WTC11 (cell line): ENCODE results near the gene PLBD2. TPM values are rescaled to one million over a fixed set of nuclear protein-coding genes. Genes with fewer than 3 reads are reported as not detected.

Source experiments
- ATAC-seq: fragments of 200-7000 bp; cut with Tn5 transposase; 2 replicates; pipeline ENCODE4 v1.10.0; 2021; ENCODE audit warnings: mild to moderate bottlenecking, moderate library complexity
- CTCF ChIA-PET: fragments of 300-600 bp; sonication (Branson Sonifier 250); formaldehyde crosslinking; loops from one replicate; lab custom pipeline; 2021; ENCODE audit warnings: antibody characterized with exemption; lab: Charles Lee
- POLR2A ChIA-PET: fragments of 350-600 bp; sonication (Branson Sonifier 250); formaldehyde crosslinking; loops from one replicate; lab custom pipeline; 2021; ENCODE audit warnings: antibody characterized with exemption; lab: Charles Lee
- DNase-seq: peaks from one replicate; pipeline ENCODE4 v3.0.0; 2021; ENCODE audit warnings: low spot score
- H3K27ac Mint-ChIP-seq: 2 replicates; pipeline ENCODE4 v1.8.0; 2021; ENCODE audit warnings: mixed read lengths
- H3K27me3 Mint-ChIP-seq: 2 replicates; pipeline ENCODE4 v1.8.0; 2021; ENCODE audit warnings: low read depth, mild to moderate bottlenecking, moderate library complexity, mixed read lengths
- H3K36me3 Mint-ChIP-seq: 2 replicates; pipeline ENCODE4 v1.8.0; 2021; ENCODE audit warnings: mixed read lengths
- H3K4me1 Mint-ChIP-seq: 2 replicates; pipeline ENCODE4 v1.8.0; 2022; ENCODE audit warnings: mixed read lengths
- H3K4me3 Mint-ChIP-seq: 2 replicates; pipeline ENCODE4 v1.8.0; 2021; ENCODE audit warnings: mild to moderate bottlenecking, moderate library complexity, mixed read lengths
- H3K9me3 Mint-ChIP-seq: 2 replicates; pipeline ENCODE4 v1.8.0; 2021; ENCODE audit warnings: mixed read lengths
- CREB1 ChIP-seq: sonication (generic); formaldehyde crosslinking; IDR thresholded peaks from 2 replicates; pipeline ENCODE4 v1.8.0; 2023; ENCODE audit warnings: mild to moderate bottlenecking, missing genetic modification reagents
- FOXK1 ChIP-seq: sonication (generic); formaldehyde crosslinking; IDR thresholded peaks from 2 replicates; pipeline ENCODE4 v1.8.0; 2022; ENCODE audit warnings: mild to moderate bottlenecking, moderate library complexity, missing genetic modification reagents
- JAZF1 ChIP-seq: fragments of 250-450 bp; sonication (Bioruptor Pico); IDR thresholded peaks from 2 replicates; pipeline ENCODE4 v1.9.0; 2021; ENCODE audit warnings: moderate library complexity, mild to moderate bottlenecking, inconsistent platforms
- JUN ChIP-seq: sonication (generic); formaldehyde crosslinking; IDR thresholded peaks from 2 replicates; pipeline ENCODE4 v1.8.0; 2023; ENCODE audit warnings: mild to moderate bottlenecking, missing genetic modification reagents
- KAT7 ChIP-seq: sonication (generic); formaldehyde crosslinking; IDR thresholded peaks from 2 replicates; pipeline ENCODE4 v1.8.1; 2023; ENCODE audit warnings: missing genetic modification reagents, mild to moderate bottlenecking, borderline replicate concordance
- NFATC4 ChIP-seq: fragments of 250-450 bp; sonication (Bioruptor Pico); IDR thresholded peaks from 2 replicates; pipeline ENCODE4 v1.9.0; 2021; ENCODE audit warnings: mild to moderate bottlenecking
- NR2C2 ChIP-seq: sonication (generic); formaldehyde crosslinking; IDR thresholded peaks from 2 replicates; pipeline ENCODE4 v1.8.0; 2022; ENCODE audit warnings: mild to moderate bottlenecking, missing genetic modification reagents
- NR3C1 ChIP-seq: sonication (generic); formaldehyde crosslinking; conservative IDR thresholded peaks from 2 replicates; pipeline ENCODE4 v1.8.1; 2023; ENCODE audit warnings: low read depth, mild to moderate bottlenecking, missing genetic modification reagents
- OVOL2 ChIP-seq: fragments of 250-450 bp; sonication (Bioruptor Pico); IDR thresholded peaks from 2 replicates; pipeline ENCODE4 v1.9.0; 2021; ENCODE audit warnings: mild to moderate bottlenecking, borderline replicate concordance
- RORB ChIP-seq: fragments of 250-450 bp; sonication (Bioruptor Pico); IDR thresholded peaks from 2 replicates; pipeline ENCODE4 v1.9.0; 2021; ENCODE audit warnings: mild to moderate bottlenecking
- SMAD3 ChIP-seq: sonication (generic); formaldehyde crosslinking; IDR thresholded peaks from 2 replicates; pipeline ENCODE4 v1.8.0; 2022; ENCODE audit warnings: missing genetic modification reagents, mild to moderate bottlenecking, borderline replicate concordance
- ZNF219 ChIP-seq: sonication (generic); formaldehyde crosslinking; IDR thresholded peaks from 2 replicates; pipeline ENCODE4 v1.8.0; 2023; ENCODE audit warnings: missing genetic modification reagents, mild to moderate bottlenecking, borderline replicate concordance
- ZNF263 ChIP-seq: sonication (generic); formaldehyde crosslinking; IDR thresholded peaks from 2 replicates; pipeline ENCODE4 v1.8.1; 2022; ENCODE audit warnings: low read depth, mild to moderate bottlenecking, moderate library complexity, missing genetic modification reagents
- total RNA-seq: library from RNA; stranded (reverse); gene quantifications from 3 replicates; pipeline ENCODE4 v1.2.3, GENCODE V29; 2021
- TF ChIP-seq, protein P1 (sequence below): sonication (generic); formaldehyde crosslinking; IDR thresholded peaks from 2 replicates; pipeline ENCODE4 v1.8.0; 2023; ENCODE audit warnings: missing genetic modification reagents, mild to moderate bottlenecking, borderline replicate concordance
- TF ChIP-seq, protein P2 (sequence below): sonication (generic); formaldehyde crosslinking; IDR thresholded peaks from 2 replicates; pipeline ENCODE4 v1.8.1; 2023; ENCODE audit warnings: mild to moderate bottlenecking, missing genetic modification reagents, borderline replicate concordance
- TF ChIP-seq, protein P3 (sequence below): sonication (generic); formaldehyde crosslinking; IDR thresholded peaks from 2 replicates; pipeline ENCODE4 v1.8.1; 2023; ENCODE audit warnings: mild to moderate bottlenecking, missing genetic modification reagents
- TF ChIP-seq, protein P4 (sequence below): sonication (generic); formaldehyde crosslinking; IDR thresholded peaks from 2 replicates; pipeline ENCODE4 v1.8.1; 2022; ENCODE audit warnings: mild to moderate bottlenecking, missing genetic modification reagents, moderate library complexity, borderline replicate concordance

PLBD2 gene
- total RNA-seq, 1 experiment from 2014 or later: 34.8 TPM

DNA sequence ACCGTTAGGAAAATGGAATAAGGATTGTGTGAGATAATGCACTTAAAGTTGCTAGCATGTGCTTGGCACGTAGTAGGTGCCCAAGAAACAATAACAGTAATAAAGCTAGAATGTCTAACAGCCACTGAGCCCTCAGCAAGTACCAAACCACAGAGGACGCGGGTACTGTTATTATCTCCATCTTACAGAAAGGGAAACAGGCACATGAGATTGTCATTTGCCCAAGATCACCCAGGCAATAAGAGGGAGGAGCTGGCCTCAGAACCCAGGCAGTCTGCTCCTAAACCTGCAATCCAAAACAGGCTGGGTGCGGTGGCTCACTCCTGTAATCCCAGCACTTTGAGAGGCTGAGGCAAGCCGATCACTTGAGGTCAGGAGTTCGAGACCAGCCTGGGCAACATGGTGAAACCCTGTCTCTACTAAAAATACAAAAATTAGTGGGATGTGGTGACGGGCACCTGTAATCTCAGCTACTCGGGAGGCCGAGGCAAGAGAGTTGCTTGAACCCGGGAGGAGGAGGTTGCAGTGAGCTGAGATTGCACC lies 50.4 kb downstream of the PLBD2 start:
- Mint-ChIP-seq H3K9me3 (no peaks in the 10 kb centered on the region), H3K4me3 (no peak overlapping the region), H3K27me3 (no peaks in the 10 kb centered on the region), H3K27ac (no peak overlapping the region), H3K4me1 (peaks cover 21% of the 10 kb centered on the region), H3K36me3 (no peaks in the 10 kb centered on the region)
- TF ChIP-seq, protein P1, sequence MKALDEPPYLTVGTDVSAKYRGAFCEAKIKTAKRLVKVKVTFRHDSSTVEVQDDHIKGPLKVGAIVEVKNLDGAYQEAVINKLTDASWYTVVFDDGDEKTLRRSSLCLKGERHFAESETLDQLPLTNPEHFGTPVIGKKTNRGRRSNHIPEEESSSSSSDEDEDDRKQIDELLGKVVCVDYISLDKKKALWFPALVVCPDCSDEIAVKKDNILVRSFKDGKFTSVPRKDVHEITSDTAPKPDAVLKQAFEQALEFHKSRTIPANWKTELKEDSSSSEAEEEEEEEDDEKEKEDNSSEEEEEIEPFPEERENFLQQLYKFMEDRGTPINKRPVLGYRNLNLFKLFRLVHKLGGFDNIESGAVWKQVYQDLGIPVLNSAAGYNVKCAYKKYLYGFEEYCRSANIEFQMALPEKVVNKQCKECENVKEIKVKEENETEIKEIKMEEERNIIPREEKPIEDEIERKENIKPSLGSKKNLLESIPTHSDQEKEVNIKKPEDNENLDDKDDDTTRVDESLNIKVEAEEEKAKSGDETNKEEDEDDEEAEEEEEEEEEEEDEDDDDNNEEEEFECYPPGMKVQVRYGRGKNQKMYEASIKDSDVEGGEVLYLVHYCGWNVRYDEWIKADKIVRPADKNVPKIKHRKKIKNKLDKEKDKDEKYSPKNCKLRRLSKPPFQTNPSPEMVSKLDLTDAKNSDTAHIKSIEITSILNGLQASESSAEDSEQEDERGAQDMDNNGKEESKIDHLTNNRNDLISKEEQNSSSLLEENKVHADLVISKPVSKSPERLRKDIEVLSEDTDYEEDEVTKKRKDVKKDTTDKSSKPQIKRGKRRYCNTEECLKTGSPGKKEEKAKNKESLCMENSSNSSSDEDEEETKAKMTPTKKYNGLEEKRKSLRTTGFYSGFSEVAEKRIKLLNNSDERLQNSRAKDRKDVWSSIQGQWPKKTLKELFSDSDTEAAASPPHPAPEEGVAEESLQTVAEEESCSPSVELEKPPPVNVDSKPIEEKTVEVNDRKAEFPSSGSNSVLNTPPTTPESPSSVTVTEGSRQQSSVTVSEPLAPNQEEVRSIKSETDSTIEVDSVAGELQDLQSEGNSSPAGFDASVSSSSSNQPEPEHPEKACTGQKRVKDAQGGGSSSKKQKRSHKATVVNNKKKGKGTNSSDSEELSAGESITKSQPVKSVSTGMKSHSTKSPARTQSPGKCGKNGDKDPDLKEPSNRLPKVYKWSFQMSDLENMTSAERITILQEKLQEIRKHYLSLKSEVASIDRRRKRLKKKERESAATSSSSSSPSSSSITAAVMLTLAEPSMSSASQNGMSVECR (CRISPR knock-in tag): no peak
- TF ChIP-seq NFATC4 (CRISPR knock-in tag) (no peak), KAT7 (CRISPR knock-in tag) (no peak), ZNF219 (CRISPR knock-in tag) (no peak), FOXK1 (CRISPR knock-in tag) (no peak), OVOL2 (no peak), NR3C1 (no peak), CREB1 (no peak), JAZF1 (CRISPR knock-in tag) (no peak), JUN (CRISPR knock-in tag) (no peak), SMAD3 (CRISPR knock-in tag) (no peak), NR2C2 (no peak), RORB (CRISPR knock-in tag) (no peak), ZNF263 (CRISPR knock-in tag) (no peak)
- TF ChIP-seq, protein P2, sequence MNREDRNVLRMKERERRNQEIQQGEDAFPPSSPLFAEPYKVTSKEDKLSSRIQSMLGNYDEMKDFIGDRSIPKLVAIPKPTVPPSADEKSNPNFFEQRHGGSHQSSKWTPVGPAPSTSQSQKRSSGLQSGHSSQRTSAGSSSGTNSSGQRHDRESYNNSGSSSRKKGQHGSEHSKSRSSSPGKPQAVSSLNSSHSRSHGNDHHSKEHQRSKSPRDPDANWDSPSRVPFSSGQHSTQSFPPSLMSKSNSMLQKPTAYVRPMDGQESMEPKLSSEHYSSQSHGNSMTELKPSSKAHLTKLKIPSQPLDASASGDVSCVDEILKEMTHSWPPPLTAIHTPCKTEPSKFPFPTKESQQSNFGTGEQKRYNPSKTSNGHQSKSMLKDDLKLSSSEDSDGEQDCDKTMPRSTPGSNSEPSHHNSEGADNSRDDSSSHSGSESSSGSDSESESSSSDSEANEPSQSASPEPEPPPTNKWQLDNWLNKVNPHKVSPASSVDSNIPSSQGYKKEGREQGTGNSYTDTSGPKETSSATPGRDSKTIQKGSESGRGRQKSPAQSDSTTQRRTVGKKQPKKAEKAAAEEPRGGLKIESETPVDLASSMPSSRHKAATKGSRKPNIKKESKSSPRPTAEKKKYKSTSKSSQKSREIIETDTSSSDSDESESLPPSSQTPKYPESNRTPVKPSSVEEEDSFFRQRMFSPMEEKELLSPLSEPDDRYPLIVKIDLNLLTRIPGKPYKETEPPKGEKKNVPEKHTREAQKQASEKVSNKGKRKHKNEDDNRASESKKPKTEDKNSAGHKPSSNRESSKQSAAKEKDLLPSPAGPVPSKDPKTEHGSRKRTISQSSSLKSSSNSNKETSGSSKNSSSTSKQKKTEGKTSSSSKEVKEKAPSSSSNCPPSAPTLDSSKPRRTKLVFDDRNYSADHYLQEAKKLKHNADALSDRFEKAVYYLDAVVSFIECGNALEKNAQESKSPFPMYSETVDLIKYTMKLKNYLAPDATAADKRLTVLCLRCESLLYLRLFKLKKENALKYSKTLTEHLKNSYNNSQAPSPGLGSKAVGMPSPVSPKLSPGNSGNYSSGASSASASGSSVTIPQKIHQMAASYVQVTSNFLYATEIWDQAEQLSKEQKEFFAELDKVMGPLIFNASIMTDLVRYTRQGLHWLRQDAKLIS: no peak
- TF ChIP-seq, protein P3, sequence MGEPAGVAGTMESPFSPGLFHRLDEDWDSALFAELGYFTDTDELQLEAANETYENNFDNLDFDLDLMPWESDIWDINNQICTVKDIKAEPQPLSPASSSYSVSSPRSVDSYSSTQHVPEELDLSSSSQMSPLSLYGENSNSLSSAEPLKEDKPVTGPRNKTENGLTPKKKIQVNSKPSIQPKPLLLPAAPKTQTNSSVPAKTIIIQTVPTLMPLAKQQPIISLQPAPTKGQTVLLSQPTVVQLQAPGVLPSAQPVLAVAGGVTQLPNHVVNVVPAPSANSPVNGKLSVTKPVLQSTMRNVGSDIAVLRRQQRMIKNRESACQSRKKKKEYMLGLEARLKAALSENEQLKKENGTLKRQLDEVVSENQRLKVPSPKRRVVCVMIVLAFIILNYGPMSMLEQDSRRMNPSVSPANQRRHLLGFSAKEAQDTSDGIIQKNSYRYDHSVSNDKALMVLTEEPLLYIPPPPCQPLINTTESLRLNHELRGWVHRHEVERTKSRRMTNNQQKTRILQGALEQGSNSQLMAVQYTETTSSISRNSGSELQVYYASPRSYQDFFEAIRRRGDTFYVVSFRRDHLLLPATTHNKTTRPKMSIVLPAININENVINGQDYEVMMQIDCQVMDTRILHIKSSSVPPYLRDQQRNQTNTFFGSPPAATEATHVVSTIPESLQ (CRISPR knock-in tag): no peak
- TF ChIP-seq, protein P4, sequence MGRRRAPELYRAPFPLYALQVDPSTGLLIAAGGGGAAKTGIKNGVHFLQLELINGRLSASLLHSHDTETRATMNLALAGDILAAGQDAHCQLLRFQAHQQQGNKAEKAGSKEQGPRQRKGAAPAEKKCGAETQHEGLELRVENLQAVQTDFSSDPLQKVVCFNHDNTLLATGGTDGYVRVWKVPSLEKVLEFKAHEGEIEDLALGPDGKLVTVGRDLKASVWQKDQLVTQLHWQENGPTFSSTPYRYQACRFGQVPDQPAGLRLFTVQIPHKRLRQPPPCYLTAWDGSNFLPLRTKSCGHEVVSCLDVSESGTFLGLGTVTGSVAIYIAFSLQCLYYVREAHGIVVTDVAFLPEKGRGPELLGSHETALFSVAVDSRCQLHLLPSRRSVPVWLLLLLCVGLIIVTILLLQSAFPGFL (CRISPR knock-in tag): no peak
- CTCF ChIA-PET: interaction anchor here (3.2 kb wide), 1 partner anchor 17 kb away, joined by 19 read pairs; no protein-coding TSS in a partner anchor
- POLR2A ChIA-PET: no interaction called here
- DNase-seq (no peak), ATAC-seq (no peak)
